GM23338 (cell line): Measurements from ENCODE around the gene LMO7. TPM values are rescaled to one million over a fixed set of nuclear protein-coding genes. Genes with fewer than 3 reads are reported as not detected.

ENCODE experiments used
- ATAC-seq: fragments of 200-7000 bp; cut with Tn5 transposase; 3 replicates; pipeline ENCODE4 v1.9.1; 2020
- DNase-seq: peaks from one replicate; pipeline ENCODE4 v3.0.0-alpha.2; 2015; ENCODE audit warnings: low spot score
- H2AFZ ChIP-seq: fragments of 200-600 bp; sonication (generic); 2 replicates; pipeline ENCODE4 v1.8.0; 2016; ENCODE audit warnings: antibody characterized with exemption, mild to moderate bottlenecking, moderate library complexity
- H3F3A ChIP-seq: fragments of 200-600 bp; sonication (generic); replicated peaks from 2 replicates; pipeline ENCODE4 v1.8.0; 2017; ENCODE audit warnings: antibody characterized with exemption, mixed run types, low read depth
- H3K27ac ChIP-seq: fragments of 200-600 bp; sonication (generic); 2 replicates; pipeline ENCODE4 v1.6.1; 2016; ENCODE audit warnings: low read depth
- H3K27me3 ChIP-seq: fragments of 200-600 bp; sonication (generic); 2 replicates; pipeline ENCODE4 v1.8.0; 2016; ENCODE audit warnings: mild to moderate bottlenecking, mixed run types, moderate library complexity; ENCODE audit not compliant: insufficient read depth
- H3K36me3 ChIP-seq: fragments of 200-600 bp; sonication (generic); 2 replicates; pipeline ENCODE4 v1.8.0; 2016; ENCODE audit warnings: mild to moderate bottlenecking; ENCODE audit not compliant: insufficient read depth
- H3K4me1 ChIP-seq: fragments of 200-600 bp; sonication (generic); 2 replicates; pipeline ENCODE4 v1.8.0; 2016; ENCODE audit warnings: mild to moderate bottlenecking, moderate library complexity; ENCODE audit not compliant: insufficient read depth
- H3K4me2 ChIP-seq: fragments of 200-600 bp; sonication (generic); 2 replicates; pipeline ENCODE4 v1.7.1; 2017; ENCODE audit warnings: mixed run types
- H3K4me3 ChIP-seq: fragments of 200-600 bp; sonication (generic); 2 replicates; pipeline ENCODE4 v1.6.1; 2016; ENCODE audit warnings: mixed run types
- H3K79me2 ChIP-seq: fragments of 200-600 bp; sonication (generic); replicated peaks from 2 replicates; pipeline ENCODE4 v1.8.0; 2017; ENCODE audit warnings: mild to moderate bottlenecking; ENCODE audit not compliant: insufficient read depth
- H3K9me2 ChIP-seq: fragments of 200-600 bp; sonication (generic); 2 replicates; pipeline ENCODE4 v1.8.0; 2017; ENCODE audit not compliant: insufficient read depth
- H4K20me1 ChIP-seq: fragments of 200-600 bp; sonication (generic); replicated peaks from 2 replicates; pipeline ENCODE4 v1.8.0; 2017; ENCODE audit warnings: mild to moderate bottlenecking; ENCODE audit not compliant: insufficient read depth
- H3K27ac Mint-ChIP-seq: 2 replicates; pipeline ENCODE4 v1.8.0; 2020; ENCODE audit warnings: inconsistent platforms, mild to moderate bottlenecking, moderate library complexity, mixed read lengths
- H3K27me3 Mint-ChIP-seq: 3 replicates; pipeline ENCODE4 v1.8.0; 2022; ENCODE audit warnings: low read depth, mild to moderate bottlenecking, moderate library complexity, mixed read lengths, inconsistent platforms; ENCODE audit not compliant: insufficient read depth, poor library complexity
- H3K36me3 Mint-ChIP-seq: 3 replicates; pipeline ENCODE4 v1.8.0; 2021; ENCODE audit warnings: low read depth, mild to moderate bottlenecking, inconsistent platforms, moderate library complexity, mixed read lengths
- H3K4me1 Mint-ChIP-seq: 3 replicates; pipeline ENCODE4 v1.8.0; 2020; ENCODE audit warnings: mild to moderate bottlenecking, inconsistent platforms, mixed read lengths
- H3K4me3 Mint-ChIP-seq: 3 replicates; pipeline ENCODE4 v1.8.0; 2021; ENCODE audit warnings: moderate library complexity, mild to moderate bottlenecking, inconsistent platforms, mixed read lengths
- H3K9me3 Mint-ChIP-seq: 3 replicates; pipeline ENCODE4 v1.8.0; 2020; ENCODE audit warnings: moderate library complexity, mild to moderate bottlenecking, inconsistent platforms, mixed read lengths
- ZNF114 ChIP-seq: fragments of 250-450 bp; sonication (Bioruptor Pico); IDR thresholded peaks from 2 replicates; pipeline ENCODE4 v1.5.0; 2020; ENCODE audit warnings: mild to moderate bottlenecking, moderate library complexity
- polyA plus RNA-seq: library from polyadenylated mRNA; unstranded; fragments of >200 nt; fragmentation: Nextera tagmentation; extraction: Ambion mirVana; gene quantifications from 2 replicates; pipeline ENCODE4 v1.2.1, GENCODE V29; 2016
- total RNA-seq: library from RNA; depleted of rRNA; stranded (reverse); fragments of >200 nt; shearing (Covaris generic); gene quantifications from 2 replicates; pipeline ENCODE4 v1.2.3, GENCODE V29; 2014
- TF ChIP-seq, protein P1 (sequence below): IDR thresholded peaks from 2 replicates; pipeline ENCODE4 v1.6.1; 2016; ENCODE audit warnings: antibody characterized with exemption
- TF ChIP-seq, protein P2 (sequence below): IDR thresholded peaks from one replicate; pipeline ENCODE4 v1.6.1; 2018; ENCODE audit warnings: antibody characterized with exemption; ENCODE audit not compliant: unreplicated experiment

The LMO7 gene
- total and polyA plus RNA-seq, 2 experiments from 2014 or later, result 22.3 to 26.9 TPM

DNA sequence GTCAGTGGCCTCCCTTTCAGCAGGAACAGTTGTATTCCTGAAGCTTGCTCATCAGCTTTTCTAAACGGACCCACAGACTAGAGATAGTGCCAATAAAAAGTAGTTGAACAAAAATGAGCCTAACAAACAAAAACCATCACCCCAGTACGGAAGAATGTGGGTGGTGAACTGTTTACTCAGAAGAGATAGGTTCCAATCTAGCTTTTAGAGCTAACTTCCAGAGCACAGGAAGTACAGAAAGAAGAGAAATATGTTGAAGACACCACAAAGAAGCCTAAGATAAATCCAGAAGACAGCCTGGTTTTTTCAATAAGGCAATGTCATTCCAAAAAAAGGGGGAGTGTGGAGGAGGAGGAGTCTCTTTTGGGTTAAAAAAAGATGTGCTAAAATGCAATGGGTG lies 2.8 kb upstream of the LMO7 start:
- Mint-ChIP-seq H3K4me1 (peaks cover 12% of the 10 kb centered on the region), H3K9me3 (no peaks in the 10 kb centered on the region; the same call in 1 of the 3 replicates), H3K27me3 (peaks cover 22% of the 10 kb centered on the region), H3K27ac (no peak overlapping the region), H3K4me3 (no peak overlapping the region), H3K36me3 (0 out of 3 replicates have a peak, but pooled peaks cover 4% of the 10 kb centered on the region)
- Histone ChIP-seq H3K27me3 (peaks cover 27% of the 10 kb centered on the region), H3K4me3 (no peak overlapping the region), H3K4me1 (peaks cover 8% of the 10 kb centered on the region; the same call in 1 of the 2 replicates), H3K9me2 (no peaks in the 10 kb centered on the region; the same call in 1 of the 2 replicates), H4K20me1 (no peaks in the 10 kb centered on the region), H3K4me2 (no peak overlapping the region), H3K27ac (no peak overlapping the region), H2AFZ (no peak overlapping the region), H3K36me3 (no peaks in the 10 kb centered on the region), H3K79me2 (no peaks in the 10 kb centered on the region), H3F3A (no peaks in the 10 kb centered on the region)
- TF ChIP-seq, protein P1, sequence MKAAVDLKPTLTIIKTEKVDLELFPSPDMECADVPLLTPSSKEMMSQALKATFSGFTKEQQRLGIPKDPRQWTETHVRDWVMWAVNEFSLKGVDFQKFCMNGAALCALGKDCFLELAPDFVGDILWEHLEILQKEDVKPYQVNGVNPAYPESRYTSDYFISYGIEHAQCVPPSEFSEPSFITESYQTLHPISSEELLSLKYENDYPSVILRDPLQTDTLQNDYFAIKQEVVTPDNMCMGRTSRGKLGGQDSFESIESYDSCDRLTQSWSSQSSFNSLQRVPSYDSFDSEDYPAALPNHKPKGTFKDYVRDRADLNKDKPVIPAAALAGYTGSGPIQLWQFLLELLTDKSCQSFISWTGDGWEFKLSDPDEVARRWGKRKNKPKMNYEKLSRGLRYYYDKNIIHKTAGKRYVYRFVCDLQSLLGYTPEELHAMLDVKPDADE, result no peak
- no peak for TF ChIP-seq ZNF114
- TF ChIP-seq, protein P2, sequence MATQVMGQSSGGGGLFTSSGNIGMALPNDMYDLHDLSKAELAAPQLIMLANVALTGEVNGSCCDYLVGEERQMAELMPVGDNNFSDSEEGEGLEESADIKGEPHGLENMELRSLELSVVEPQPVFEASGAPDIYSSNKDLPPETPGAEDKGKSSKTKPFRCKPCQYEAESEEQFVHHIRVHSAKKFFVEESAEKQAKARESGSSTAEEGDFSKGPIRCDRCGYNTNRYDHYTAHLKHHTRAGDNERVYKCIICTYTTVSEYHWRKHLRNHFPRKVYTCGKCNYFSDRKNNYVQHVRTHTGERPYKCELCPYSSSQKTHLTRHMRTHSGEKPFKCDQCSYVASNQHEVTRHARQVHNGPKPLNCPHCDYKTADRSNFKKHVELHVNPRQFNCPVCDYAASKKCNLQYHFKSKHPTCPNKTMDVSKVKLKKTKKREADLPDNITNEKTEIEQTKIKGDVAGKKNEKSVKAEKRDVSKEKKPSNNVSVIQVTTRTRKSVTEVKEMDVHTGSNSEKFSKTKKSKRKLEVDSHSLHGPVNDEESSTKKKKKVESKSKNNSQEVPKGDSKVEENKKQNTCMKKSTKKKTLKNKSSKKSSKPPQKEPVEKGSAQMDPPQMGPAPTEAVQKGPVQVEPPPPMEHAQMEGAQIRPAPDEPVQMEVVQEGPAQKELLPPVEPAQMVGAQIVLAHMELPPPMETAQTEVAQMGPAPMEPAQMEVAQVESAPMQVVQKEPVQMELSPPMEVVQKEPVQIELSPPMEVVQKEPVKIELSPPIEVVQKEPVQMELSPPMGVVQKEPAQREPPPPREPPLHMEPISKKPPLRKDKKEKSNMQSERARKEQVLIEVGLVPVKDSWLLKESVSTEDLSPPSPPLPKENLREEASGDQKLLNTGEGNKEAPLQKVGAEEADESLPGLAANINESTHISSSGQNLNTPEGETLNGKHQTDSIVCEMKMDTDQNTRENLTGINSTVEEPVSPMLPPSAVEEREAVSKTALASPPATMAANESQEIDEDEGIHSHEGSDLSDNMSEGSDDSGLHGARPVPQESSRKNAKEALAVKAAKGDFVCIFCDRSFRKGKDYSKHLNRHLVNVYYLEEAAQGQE, result no peak
- ATAC-seq (no peak), DNase-seq (no peak)

DNA sequence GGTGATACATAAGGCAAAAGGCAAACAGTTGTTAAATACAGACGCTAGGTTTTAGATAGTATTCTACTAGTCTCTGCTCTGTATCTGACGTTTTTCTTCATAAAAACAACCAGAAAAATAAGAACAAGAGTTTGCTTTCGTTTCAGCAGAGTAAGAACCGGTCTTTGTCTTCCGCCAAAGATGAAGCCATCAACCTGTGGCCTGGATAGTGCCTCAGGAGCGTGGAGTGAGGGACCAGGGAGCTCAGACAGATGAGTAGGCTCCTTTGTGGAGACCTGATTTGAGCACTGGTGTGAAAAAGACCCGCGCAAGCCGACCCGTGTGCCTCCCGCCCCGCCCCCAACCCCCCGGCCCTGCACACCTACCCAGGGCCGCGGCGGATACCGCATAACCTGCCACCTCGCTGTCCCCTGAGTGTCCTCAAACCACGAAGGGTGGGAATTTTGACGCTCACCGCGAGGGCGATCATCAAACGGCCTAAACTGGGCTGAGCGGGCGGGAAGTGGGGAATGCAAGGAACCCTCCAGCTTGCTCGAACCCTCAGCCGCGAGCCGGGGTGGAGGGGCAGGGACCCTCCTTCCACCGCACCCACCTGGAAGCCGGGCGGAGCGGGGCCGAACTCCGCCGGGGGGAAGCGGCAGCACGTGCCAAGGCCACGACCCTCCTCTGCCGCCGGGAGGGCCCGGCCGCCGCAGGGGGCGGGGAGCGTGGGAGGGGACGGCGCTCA lies 866 bp upstream of the LMO7 start:
- peak overlapping the region; percentile 98; the same call in 1 of the 2 replicates for H2AFZ ChIP-seq
- H3K4me3 ChIP-seq, result peak overlapping the region; percentile 56
- Mint-ChIP-seq H3K4me1 (peaks cover 19% of the 10 kb centered on the region), H3K36me3 (0 out of 3 replicates have a peak, but pooled peaks cover 4% of the 10 kb centered on the region), H3K27ac (no peak overlapping the region), H3K27me3 (peaks cover 25% of the 10 kb centered on the region), H3K9me3 (no peaks in the 10 kb centered on the region; the same call in 1 of the 3 replicates), H3K4me3 (peak overlapping the region; percentile 60)
- no peaks in the 10 kb centered on the region; the same call in 1 of the 2 replicates for H3K9me2 ChIP-seq
- no peaks in the 10 kb centered on the region for H4K20me1 ChIP-seq
- H3K79me2 ChIP-seq, result peaks cover 11% of the 10 kb centered on the region; the same call in 1 of the 2 replicates
- H3F3A ChIP-seq, result no peaks in the 10 kb centered on the region
- H3K27me3 ChIP-seq, result peaks cover 43% of the 10 kb centered on the region
- peaks cover 19% of the 10 kb centered on the region for H3K4me1 ChIP-seq
- H3K27ac ChIP-seq, result no peak overlapping the region
- no peaks in the 10 kb centered on the region for H3K36me3 ChIP-seq
- TF ChIP-seq, protein P2, result no peak
- peak; percentile 67; the same call in 1 of the 2 replicates for TF ChIP-seq ZNF114
- ATAC-seq (peak; percentile 6), DNase-seq (peak; percentile 41)
- H3K4me2 ChIP-seq, result peak overlapping the region; percentile 73
